ENCODE measurements around the gene RGS6. TPM values are rescaled to one million over a fixed set of nuclear protein-coding genes. Genes with fewer than 3 reads are reported as not detected.

The RGS6 gene
- total and polyA plus RNA-seq, 4 donors: 0.21 to 5.4 (median 0.45) TPM

- Histone ChIP-seq H3K9ac (ENCODE audit: insufficient read depth in 1 of 2, low read length in 2 of 2) (no peak overlapping the region), H3K9me3 (ENCODE audit: control insufficient read depth in 4 of 4, insufficient read depth in 3 of 4, low read length in 3 of 4) (peaks cover 0 to 4% (median 0%) of the 10 kb centered on the region in 4 donors), H3K4me3 (no peak overlapping the region), H3K36me3 (ENCODE audit: control insufficient read depth in 4 of 4, insufficient read depth in 4 of 4, low read length in 4 of 4) (no peaks in the 10 kb centered on the region), H3K27me3 (ENCODE audit: control insufficient read depth in 3 of 3, insufficient read depth in 3 of 3, low read length in 2 of 3) (no peaks in the 10 kb centered on the region), H3K4me1 (ENCODE audit: control insufficient read depth in 5 of 5, insufficient read depth in 5 of 5, low read length in 5 of 5) (peaks cover 0 to 2% (median 0%) of the 10 kb centered on the region in 5 donors), H3K27ac (ENCODE audit: low read depth in 1 of 2, low read length in 1 of 2) (no peak overlapping the region)
- TF ChIP-seq CTCF (IDR thresholded peaks at IDR 0.05; ENCODE audit: control extremely low read depth, extremely low read depth): no peak
- WGBS, 2 donors: 77 to 81% methylated on average over 3 of the region's 3 CpGs
- ATAC-seq (ENCODE audit: insufficient read depth, low FRiP score): no peak
- DNase-seq: no peak
Measured at GRCh38 chr14:71996610-71997009, 64.4 kb downstream of the RGS6 start.

GRCh38 chr14:72000907-72001306 is 68.7 kb downstream of the RGS6 start:
- Histone ChIP-seq H3K4me1 (ENCODE audit: control insufficient read depth in 5 of 5, insufficient read depth in 5 of 5, low read length in 5 of 5) (no peaks in the 10 kb centered on the region), H3K9ac (ENCODE audit: insufficient read depth in 1 of 2, low read length in 2 of 2) (no peak overlapping the region), H3K27me3 (ENCODE audit: control insufficient read depth in 3 of 3, insufficient read depth in 3 of 3, low read length in 2 of 3) (no peaks in the 10 kb centered on the region), H3K9me3 (ENCODE audit: control insufficient read depth in 4 of 4, insufficient read depth in 3 of 4, low read length in 3 of 4) (peaks cover 0 to 4% (median 0%) of the 10 kb centered on the region in 4 donors), H3K4me3 (no peak overlapping the region), H3K36me3 (ENCODE audit: control insufficient read depth in 4 of 4, insufficient read depth in 4 of 4, low read length in 4 of 4) (no peaks in the 10 kb centered on the region), H3K27ac (ENCODE audit: low read depth in 1 of 2, low read length in 1 of 2) (no peak overlapping the region)
- 68 to 88% methylated on average over 9 of the region's 9 CpGs for WGBS, 2 donors
- ATAC-seq (ENCODE audit: insufficient read depth, low FRiP score) (no peak), DNase-seq (no peak)
- TF ChIP-seq CTCF (IDR thresholded peaks at IDR 0.05; ENCODE audit: control extremely low read depth, extremely low read depth): no peak

GRCh38 chr14:72002731-72003130 is 70.5 kb downstream of the RGS6 start:
- Histone ChIP-seq H3K9ac (ENCODE audit: insufficient read depth in 1 of 2, low read length in 2 of 2) (no peak overlapping the region), H3K9me3 (ENCODE audit: control insufficient read depth in 4 of 4, insufficient read depth in 3 of 4, low read length in 3 of 4) (peaks cover 0 to 4% (median 0%) of the 10 kb centered on the region in 4 donors), H3K27ac (ENCODE audit: low read depth in 1 of 2, low read length in 1 of 2) (no peak overlapping the region), H3K36me3 (ENCODE audit: control insufficient read depth in 4 of 4, insufficient read depth in 4 of 4, low read length in 4 of 4) (no peaks in the 10 kb centered on the region), H3K27me3 (ENCODE audit: control insufficient read depth in 3 of 3, insufficient read depth in 3 of 3, low read length in 2 of 3) (no peaks in the 10 kb centered on the region), H3K4me3 (no peak overlapping the region), H3K4me1 (ENCODE audit: control insufficient read depth in 5 of 5, insufficient read depth in 5 of 5, low read length in 5 of 5) (no peaks in the 10 kb centered on the region)
- ATAC-seq (ENCODE audit: insufficient read depth, low FRiP score) (no peak), DNase-seq (no peak)
- WGBS, 2 donors: 91 to 95% methylated on average over 3 of the region's 3 CpGs
- TF ChIP-seq CTCF (IDR thresholded peaks at IDR 0.05; ENCODE audit: control extremely low read depth, extremely low read depth): no peak

GRCh38 chr14:72008666-72009065 is 76.4 kb downstream of the RGS6 start:
- TF ChIP-seq CTCF (IDR thresholded peaks at IDR 0.05; ENCODE audit: control extremely low read depth, extremely low read depth): no peak
- H3K27ac ChIP-seq (ENCODE audit: low read depth in 1 of 2, low read length in 1 of 2): no peak overlapping the region
- H3K9ac ChIP-seq (ENCODE audit: insufficient read depth in 1 of 2, low read length in 2 of 2): no peak overlapping the region
- H3K4me3 ChIP-seq: no peak overlapping the region
- peak; percentile 22 to 63 (median 32) for DNase-seq
- no peaks in the 10 kb centered on the region for H3K27me3 ChIP-seq (ENCODE audit: control insufficient read depth in 3 of 3, insufficient read depth in 3 of 3, low read length in 2 of 3)
- peaks cover 0 to 5% (median 0%) of the 10 kb centered on the region in 5 donors for H3K4me1 ChIP-seq (ENCODE audit: control insufficient read depth in 5 of 5, insufficient read depth in 5 of 5, low read length in 5 of 5)
- ATAC-seq (ENCODE audit: insufficient read depth, low FRiP score): no peak
- H3K36me3 ChIP-seq (ENCODE audit: control insufficient read depth in 4 of 4, insufficient read depth in 4 of 4, low read length in 4 of 4): no peaks in the 10 kb centered on the region
- no peaks in the 10 kb centered on the region for H3K9me3 ChIP-seq (ENCODE audit: control insufficient read depth in 4 of 4, insufficient read depth in 3 of 4, low read length in 3 of 4)

Data from lung (tissue), 12 donors.